ENCODE data around the gene C1QTNF1.
"Not testable (repeated sequence)": the region's sequence is repeated elsewhere in the genome, so short reads cannot be mapped to it uniquely, and the experiment has no call there.

C1QTNF1 gene

GRCh38 chr17:79017546-79018369 is 6.2 kb upstream of the C1QTNF1 start:
- ChIA-PET CTCF (interaction anchor here (0.7 to 11.5 kb wide), 10 partner anchors 8 to 373 kb away, joined by 3 to 160 read pairs (median 9); partner anchors contain the start of gene ENGASE), POLR2A (no interaction called here)
- no peak overlapping the region for H3K4me3 ChIP-seq (ENCODE audit: low read depth, low read length)
- DNase-seq (ENCODE audit: low read depth, low spot score): no peak
- TF ChIP-seq CTCF (IDR thresholded peaks at IDR 0.05; ENCODE audit: insufficient read depth, low read length, missing control alignments): no peak

- CTCF ChIA-PET: interaction anchor here (0.7 to 11.5 kb wide), 11 partner anchors 7 to 378 kb away, joined by 3 to 160 read pairs (median 7); partner anchors contain the start of gene ENGASE
- H3K4me3 ChIP-seq (ENCODE audit: low read depth, low read length): no peak overlapping the region
- DNase-seq (ENCODE audit: low read depth, low spot score): no peak
- POLR2A ChIA-PET: no interaction called here
- TF ChIP-seq CTCF (IDR thresholded peaks at IDR 0.05; ENCODE audit: insufficient read depth, low read length, missing control alignments): no peak
Measured at GRCh38 chr17:79018370-79018695, 5.6 kb upstream of the C1QTNF1 start.

GRCh38 chr17:79019261-79019631 is 4.7 kb upstream of the C1QTNF1 start:
- H3K4me3 ChIP-seq (ENCODE audit: low read depth, low read length): no peak overlapping the region
- no peak for TF ChIP-seq CTCF (IDR thresholded peaks at IDR 0.05; ENCODE audit: insufficient read depth, low read length, missing control alignments)
- ChIA-PET CTCF (interaction anchor here (0.7 to 11.5 kb wide), 11 partner anchors 16 to 377 kb away, joined by 3 to 160 read pairs (median 3); partner anchors contain the start of gene ENGASE), POLR2A (no interaction called here)
- no peak for DNase-seq (ENCODE audit: low read depth, low spot score)

- TF ChIP-seq CTCF (IDR thresholded peaks at IDR 0.05; ENCODE audit: insufficient read depth, low read length, missing control alignments): peak; percentile 35
- POLR2A ChIA-PET: no interaction called here
- CTCF ChIA-PET: interaction anchor here (0.9 to 11.5 kb wide), 12 partner anchors 16 to 381 kb away, joined by 3 to 160 read pairs (median 4); partner anchors contain the start of gene ENGASE
- DNase-seq (ENCODE audit: low read depth, low spot score): no peak
- H3K4me3 ChIP-seq (ENCODE audit: low read depth, low read length): no peak overlapping the region
Measured at GRCh38 chr17:79019632-79020584, 4.1 kb upstream of the C1QTNF1 start.

GRCh38 chr17:79020631-79021301 is 3.2 kb upstream of the C1QTNF1 start:
- ChIA-PET CTCF (interaction anchor here (0.9 to 11.5 kb wide), 10 partner anchors 15 to 380 kb away, joined by 3 to 160 read pairs (median 6); partner anchors contain the start of gene ENGASE), POLR2A (no interaction called here)
- no peak overlapping the region for H3K4me3 ChIP-seq (ENCODE audit: low read depth, low read length)
- TF ChIP-seq CTCF (IDR thresholded peaks at IDR 0.05; ENCODE audit: insufficient read depth, low read length, missing control alignments): no peak
- no peak for DNase-seq (ENCODE audit: low read depth, low spot score)

- DNase-seq (ENCODE audit: low read depth, low spot score); POLR2A ChIA-PET; H3K4me3 ChIP-seq (ENCODE audit: low read depth, low read length): not testable (repeated sequence)
- CTCF ChIA-PET: interaction anchor here (1.0 to 11.5 kb wide), 5 partner anchors 14 to 379 kb away, joined by 3 to 160 read pairs (median 105); no protein-coding TSS in a partner anchor
Measured at GRCh38 chr17:79021929-79022328, 2.0 kb upstream of the C1QTNF1 start.
